B cell (primary cell): ENCODE measurements around the gene FKBP1A. TPM values are rescaled to one million over a fixed set of nuclear protein-coding genes. Genes with fewer than 3 reads are reported as not detected.
"Not testable (repeated sequence)": the region's sequence is repeated elsewhere in the genome, so short reads cannot be mapped to it uniquely, and the experiment has no call there.

Experiments used
- ATAC-seq: fragments of 200-7000 bp; cut with Tn5 transposase; one replicate; pipeline ENCODE4 v1.10.0; 2021; ENCODE audit warnings: low read depth, mild to moderate bottlenecking, moderate number of reproducible peaks, moderate library complexity
- CTCF ChIA-PET: fragments of 350-600 bp; sonication (Branson Sonifier 250); formaldehyde crosslinking; loops from one replicate; lab custom pipeline; 2021; ENCODE audit warnings: antibody characterized with exemption, inconsistent platforms; lab: Charles Lee
- POLR2A ChIA-PET: fragments of 350-600 bp; sonication (Branson Sonifier 250); formaldehyde crosslinking; loops from one replicate; lab custom pipeline; 2021; ENCODE audit warnings: antibody characterized with exemption; lab: Charles Lee
- DNase-seq: peaks from one replicate; pipeline ENCODE4 v3.0.0; 2013
- H2AFZ ChIP-seq: 2 replicates; pipeline ENCODE4 v1.6.1; 2012; ENCODE audit warnings: mild to moderate bottlenecking, low read depth, low read length; ENCODE audit not compliant: insufficient read depth, poor library complexity, severe bottlenecking
- H3K27ac ChIP-seq, 2 donors: 1 replicate in 1 of 2; 2 replicates in 1 of 2; pipeline ENCODE4 v1.5.1; 2012 to 2013; ENCODE audit warnings: low read length in 2 of 2, mild to moderate bottlenecking in 2 of 2, moderate library complexity in 1 of 2
- H3K27me3 ChIP-seq, 4 experiments: fragments of 200-600 bp in 1 of 4; sonication (generic) in 1 of 4; replicated peaks in 1 of 4; 1 replicate in 2 of 4; 2 replicates in 2 of 4; pipeline versions ENCODE4 v1.6.1 to v1.7.0; 2013 to 2016; ENCODE audit warnings: low read length in 3 of 4, mild to moderate bottlenecking in 2 of 4, mixed read lengths in 1 of 4, moderate library complexity in 1 of 4; ENCODE audit not compliant: insufficient read depth in 4 of 4, control insufficient read depth in 3 of 4; ENCODE audit errors: control extremely low read depth in 1 of 4
- H3K36me3 ChIP-seq, 2 experiments: replicated peaks in 1 of 2; 1 replicate in 1 of 2; 2 replicates in 1 of 2; pipeline versions ENCODE4 v1.6.1 to v1.7.1; 2013; ENCODE audit warnings: low read length in 1 of 2; ENCODE audit not compliant: insufficient read depth in 2 of 2, control insufficient read depth in 1 of 2; ENCODE audit errors: control extremely low read depth in 1 of 2, extremely low read depth in 1 of 2
- H3K4me1 ChIP-seq, 2 donors: fragments of 200-600 bp in 1 of 2; sonication (generic) in 1 of 2; 1 replicate in 1 of 2; 2 replicates in 1 of 2; pipeline versions ENCODE4 v1.5.1 to v1.6.1; 2013 to 2017; ENCODE audit warnings: low read length in 2 of 2; ENCODE audit not compliant: control insufficient read depth in 2 of 2, insufficient read depth in 2 of 2
- H3K4me2 ChIP-seq: replicated peaks from 2 replicates; pipeline ENCODE3; 2012; ENCODE audit warnings: mild to moderate bottlenecking, low read depth, low read length; ENCODE audit not compliant: poor library complexity, severe bottlenecking
- H3K4me3 ChIP-seq, 5 experiments: fragments of 200-600 bp in 1 of 5; sonication (generic) in 1 of 5; 1 replicate in 3 of 5; 2 replicates in 2 of 5; pipeline versions ENCODE4 v1.5.1 to v1.7.0; 2011 to 2016; ENCODE audit warnings: low read length in 4 of 5, mild to moderate bottlenecking in 4 of 5, low read depth in 2 of 5, control low read depth in 1 of 5, moderate library complexity in 1 of 5; ENCODE audit not compliant: insufficient read depth in 1 of 5; ENCODE audit errors: control extremely low read depth in 1 of 5, extremely low read depth in 1 of 5
- H3K79me2 ChIP-seq: fragments of 200-600 bp; sonication (generic); one replicate; pipeline ENCODE4 v1.6.0; 2016; ENCODE audit warnings: low read length; ENCODE audit not compliant: control insufficient read depth, insufficient read depth
- H3K9ac ChIP-seq: fragments of 200-600 bp; sonication (generic); 2 replicates; pipeline ENCODE4 v1.6.1; 2017; ENCODE audit warnings: mild to moderate bottlenecking, low read length, moderate library complexity
- H3K9me3 ChIP-seq, 3 donors: one replicate each; pipeline versions ENCODE4 v1.6.1 to v1.7.1; 2013; ENCODE audit warnings: low read length in 2 of 3; ENCODE audit not compliant: control insufficient read depth in 2 of 3, insufficient read depth in 1 of 3; ENCODE audit errors: control extremely low read depth in 1 of 3
- H4K20me1 ChIP-seq: 2 replicates; pipeline ENCODE4 v1.6.0; 2012; ENCODE audit warnings: mild to moderate bottlenecking, low read length; ENCODE audit not compliant: insufficient read depth, control insufficient read depth, poor library complexity, severe bottlenecking
- H3K27ac Mint-ChIP-seq: one replicate; pipeline ENCODE4 v1.8.0; 2021; ENCODE audit warnings: mixed read lengths
- H3K27me3 Mint-ChIP-seq: one replicate; pipeline ENCODE4 v1.8.0; 2021; ENCODE audit warnings: mixed read lengths
- H3K4me1 Mint-ChIP-seq: one replicate; pipeline ENCODE4 v1.8.0; 2021; ENCODE audit warnings: mixed read lengths
- H3K4me3 Mint-ChIP-seq: one replicate; pipeline ENCODE4 v1.8.0; 2021; ENCODE audit warnings: mixed read lengths
- H3K9me3 Mint-ChIP-seq: one replicate; pipeline ENCODE4 v1.8.0; 2022; ENCODE audit warnings: mixed read lengths; ENCODE audit not compliant: insufficient read depth
- EZH2 ChIP-seq: IDR thresholded peaks from 2 replicates; pipeline ENCODE4 v1.6.1; 2012; ENCODE audit warnings: borderline replicate concordance, low read depth, mild to moderate bottlenecking, moderate library complexity, low read length; ENCODE audit not compliant: insufficient read depth, poor library complexity, severe bottlenecking
- WGBS: methylation state at CpG from one replicate; pipeline ENCODE4 v1.1.5; 2013; ENCODE audit warnings: missing lambda C conversion rate; ENCODE audit not compliant: insufficient coverage; 5-methylcytosine and 5-hydroxymethylcytosine counted together
- intact Hi-C: fragments of 100-400 bp; cut with micrococcal nuclease; formaldehyde crosslinking; loops from one replicate; pipeline ENCODE4 v1.10.0; 2022
- polyA plus RNA-seq: library from polyadenylated mRNA; depleted of rRNA; stranded (reverse); fragments of >200 nt; gene quantifications from 2 replicates; pipeline ENCODE4 v1.2.3, GENCODE V29; 2012
- total RNA-seq, 2 donors: library from RNA; stranded (reverse); fragments of 120-200 nt in 1 of 2; gene quantifications; 1 replicate in 1 of 2; 2 replicates in 1 of 2; pipeline versions ENCODE4 v1.2.3 to v1.2.4, GENCODE V29; 2013 to 2022
- TF ChIP-seq, protein P1 (sequence below): fragments of 200-600 bp; IDR thresholded peaks from one replicate; pipeline ENCODE4 v1.8.0; 2022; ENCODE audit warnings: antibody characterized with exemption, mild to moderate bottlenecking

Gene FKBP1A
- total and polyA plus RNA-seq, 2 donors (not counting 1 experiment from before 2014, with no cell fraction given), result 86.3 to 86.7 TPM

DNA sequence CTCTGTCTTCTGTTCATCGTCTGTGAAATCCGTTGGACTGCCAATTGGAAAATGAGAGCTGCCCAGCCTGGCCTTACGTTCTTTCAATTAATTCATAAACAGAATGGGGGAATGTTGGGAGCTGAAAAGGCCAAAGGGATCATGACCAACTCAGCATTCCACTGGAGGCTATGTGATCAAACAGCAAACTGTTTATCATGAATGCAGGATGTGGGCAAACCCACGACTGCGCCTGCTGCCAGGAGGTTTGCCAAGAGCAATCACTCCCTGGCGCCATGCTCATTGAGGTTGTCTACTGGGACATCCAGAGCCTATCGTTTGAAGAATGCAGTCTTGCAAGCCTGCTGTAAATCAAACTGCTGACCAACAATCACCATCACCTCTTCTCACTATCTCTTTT, 9.3 kb upstream of the FKBP1A start:
- ChIA-PET POLR2A (no interaction called here), CTCF (interaction anchor here (8.2 kb wide), 1 partner anchor 35 kb away, joined by 66 read pairs; no protein-coding TSS in a partner anchor)
- H3K9ac ChIP-seq, result no peak overlapping the region
- H3K36me3 ChIP-seq, result no peaks in the 10 kb centered on the region
- DNase-seq (no peak), ATAC-seq (no peak)
- H3K4me3 Mint-ChIP-seq, result no peak overlapping the region
- WGBS, result 39% methylated on average over 4 of the region's 7 CpGs
- intact Hi-C loops, result no loop called here
- no peak overlapping the region for H3K27ac Mint-ChIP-seq
- no peaks in the 10 kb centered on the region for H4K20me1 ChIP-seq
- no peak overlapping the region for H3K27ac ChIP-seq
- H3K4me1 Mint-ChIP-seq, result peaks cover 17% of the 10 kb centered on the region
- H3K4me3 ChIP-seq, result no peak overlapping the region
- H3K27me3 Mint-ChIP-seq, result peaks cover 25% of the 10 kb centered on the region
- H3K79me2 ChIP-seq, result no peaks in the 10 kb centered on the region
- no peak overlapping the region for H3K4me2 ChIP-seq
- H3K9me3 ChIP-seq, result no peaks in the 10 kb centered on the region
- TF ChIP-seq EZH2, result no peak
- peaks cover 11 to 12% of the 10 kb centered on the region in 2 donors for H3K4me1 ChIP-seq
- no peaks in the 10 kb centered on the region for H3K27me3 ChIP-seq
- no peaks in the 10 kb centered on the region for H3K9me3 Mint-ChIP-seq
- no peak overlapping the region for H2AFZ ChIP-seq

DNA sequence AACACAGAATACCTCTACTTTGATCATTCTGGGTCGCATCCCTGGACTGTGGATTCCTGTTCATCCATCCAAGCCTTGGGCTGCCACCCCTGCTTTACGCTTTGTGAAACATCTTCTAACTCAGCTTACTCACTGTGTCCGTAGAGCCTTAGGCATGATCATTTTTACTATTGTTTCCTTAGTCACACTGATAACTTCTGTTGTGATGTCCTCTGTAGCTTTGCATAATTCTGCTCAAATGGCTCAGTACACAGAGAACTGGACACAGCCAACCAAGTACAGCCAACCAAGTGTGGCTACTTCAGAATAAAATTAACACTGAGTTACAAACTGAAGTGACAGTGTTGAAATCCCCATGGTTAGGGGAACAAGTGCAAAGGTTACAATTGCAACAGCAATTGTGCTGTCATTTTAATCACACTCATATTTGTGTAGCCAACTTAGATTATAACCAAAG, 8.6 kb upstream of the FKBP1A start:
- Histone ChIP-seq H3K27me3 (no peaks in the 10 kb centered on the region), H3K4me1 (peaks cover 11 to 12% of the 10 kb centered on the region in 2 donors), H3K9ac (no peak overlapping the region), H2AFZ (no peak overlapping the region), H4K20me1 (no peaks in the 10 kb centered on the region), H3K27ac (no peak overlapping the region), H3K4me3 (no peak overlapping the region), H3K4me2 (no peak overlapping the region), H3K9me3 (peaks cover 0 to 5% (median 0%) of the 10 kb centered on the region in 3 donors), H3K36me3 (no peaks in the 10 kb centered on the region), H3K79me2 (no peaks in the 10 kb centered on the region)
- Mint-ChIP-seq H3K9me3 (no peaks in the 10 kb centered on the region), H3K4me3 (no peak overlapping the region), H3K4me1 (peaks cover 24% of the 10 kb centered on the region), H3K27me3 (peaks cover 21% of the 10 kb centered on the region), H3K27ac (no peak overlapping the region)
- no peak for ATAC-seq
- CTCF ChIA-PET, result interaction anchor here (8.2 kb wide), 1 partner anchor 35 kb away, joined by 66 read pairs; no protein-coding TSS in a partner anchor
- DNase-seq, result no peak
- TF ChIP-seq EZH2, result no peak
- TF ChIP-seq, protein P1, sequence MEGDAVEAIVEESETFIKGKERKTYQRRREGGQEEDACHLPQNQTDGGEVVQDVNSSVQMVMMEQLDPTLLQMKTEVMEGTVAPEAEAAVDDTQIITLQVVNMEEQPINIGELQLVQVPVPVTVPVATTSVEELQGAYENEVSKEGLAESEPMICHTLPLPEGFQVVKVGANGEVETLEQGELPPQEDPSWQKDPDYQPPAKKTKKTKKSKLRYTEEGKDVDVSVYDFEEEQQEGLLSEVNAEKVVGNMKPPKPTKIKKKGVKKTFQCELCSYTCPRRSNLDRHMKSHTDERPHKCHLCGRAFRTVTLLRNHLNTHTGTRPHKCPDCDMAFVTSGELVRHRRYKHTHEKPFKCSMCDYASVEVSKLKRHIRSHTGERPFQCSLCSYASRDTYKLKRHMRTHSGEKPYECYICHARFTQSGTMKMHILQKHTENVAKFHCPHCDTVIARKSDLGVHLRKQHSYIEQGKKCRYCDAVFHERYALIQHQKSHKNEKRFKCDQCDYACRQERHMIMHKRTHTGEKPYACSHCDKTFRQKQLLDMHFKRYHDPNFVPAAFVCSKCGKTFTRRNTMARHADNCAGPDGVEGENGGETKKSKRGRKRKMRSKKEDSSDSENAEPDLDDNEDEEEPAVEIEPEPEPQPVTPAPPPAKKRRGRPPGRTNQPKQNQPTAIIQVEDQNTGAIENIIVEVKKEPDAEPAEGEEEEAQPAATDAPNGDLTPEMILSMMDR, result no peak
- WGBS, result 95% methylated on average over 3 of the region's 3 CpGs
- intact Hi-C loops, result no loop called here
- POLR2A ChIA-PET, result no interaction called here

DNA sequence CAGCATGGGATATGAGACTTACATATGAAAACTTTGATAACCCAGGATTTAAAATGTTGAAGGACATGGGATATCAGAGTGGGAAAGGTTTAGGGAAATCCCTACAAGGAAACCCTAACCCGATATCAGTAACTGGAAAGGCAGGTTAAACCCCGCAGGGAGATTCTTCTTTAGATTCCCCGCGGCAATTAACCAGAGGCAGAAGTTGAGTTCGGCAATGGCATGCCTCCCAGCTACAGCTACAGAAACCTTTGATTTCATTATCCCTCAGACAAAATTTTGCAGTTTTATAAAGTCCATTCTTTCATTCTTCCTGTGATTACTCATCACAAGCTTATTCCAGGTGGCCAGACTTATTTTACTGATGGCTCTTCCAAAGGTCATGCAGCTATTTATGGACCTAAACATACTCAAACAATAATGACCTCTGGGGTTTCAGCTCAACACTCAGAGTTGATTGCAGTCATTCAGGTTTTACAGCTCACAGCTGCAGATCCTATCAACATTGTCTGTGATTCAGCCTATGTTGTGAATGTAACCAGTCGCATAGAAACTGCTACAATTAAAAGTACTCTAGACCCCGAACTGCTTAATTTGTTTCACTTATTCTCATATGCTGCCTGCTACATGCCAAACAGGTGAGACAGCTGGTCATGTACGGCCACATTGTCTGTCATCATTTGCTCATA, 7.0 kb upstream of the FKBP1A start:
- H3K4me3 Mint-ChIP-seq, H3K27me3 ChIP-seq, H3K9me3 Mint-ChIP-seq, H3K4me2 ChIP-seq, H3K4me3 ChIP-seq, H3K36me3 ChIP-seq, H3K27ac ChIP-seq, ATAC-seq, H3K79me2 ChIP-seq, intact Hi-C loops, H3K9me3 ChIP-seq, H3K27ac Mint-ChIP-seq, H4K20me1 ChIP-seq, H2AFZ ChIP-seq, DNase-seq, H3K9ac ChIP-seq: not testable (repeated sequence)
- CTCF ChIA-PET, result interaction anchor here (0.9 to 8.2 kb wide), 3 partner anchors 37 to 104 kb away, joined by 3 to 66 read pairs (median 4); no protein-coding TSS in a partner anchor
- 91% methylated on average over 8 of the region's 8 CpGs for WGBS
- peaks cover 17 to 19% of the 10 kb centered on the region in 2 donors for H3K4me1 ChIP-seq
- POLR2A ChIA-PET, result interaction anchor here (1.4 kb wide), 1 partner anchor 36 kb away, joined by 3 read pairs; no protein-coding TSS in a partner anchor
- peaks cover 36% of the 10 kb centered on the region for H3K4me1 Mint-ChIP-seq
- peaks cover 21% of the 10 kb centered on the region for H3K27me3 Mint-ChIP-seq
